ENCODE measurements around the gene STK11IP.

Gene STK11IP

DNA sequence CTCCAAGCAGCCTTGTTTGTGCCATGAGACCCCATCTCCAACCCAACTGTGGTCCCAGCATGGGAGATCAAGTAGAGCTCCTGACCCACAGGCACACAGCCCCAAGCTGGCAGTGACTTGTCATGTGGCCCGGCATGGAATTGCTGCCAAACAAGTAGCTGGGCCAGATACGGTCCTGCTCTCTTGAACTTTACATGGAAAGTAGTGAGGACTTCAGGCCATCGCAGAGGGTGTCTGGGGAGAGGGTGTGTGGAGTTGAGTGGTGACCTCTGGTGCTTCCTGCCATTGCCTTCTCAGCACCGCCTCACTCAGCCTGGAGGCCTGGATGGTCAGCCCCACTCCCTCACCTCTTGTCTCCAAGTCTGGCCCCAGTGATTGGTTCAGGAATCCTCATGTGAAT lies 18.9 kb downstream of the STK11IP start:
- DNase-seq (ENCODE audit: low spot score) = no peak

DNA sequence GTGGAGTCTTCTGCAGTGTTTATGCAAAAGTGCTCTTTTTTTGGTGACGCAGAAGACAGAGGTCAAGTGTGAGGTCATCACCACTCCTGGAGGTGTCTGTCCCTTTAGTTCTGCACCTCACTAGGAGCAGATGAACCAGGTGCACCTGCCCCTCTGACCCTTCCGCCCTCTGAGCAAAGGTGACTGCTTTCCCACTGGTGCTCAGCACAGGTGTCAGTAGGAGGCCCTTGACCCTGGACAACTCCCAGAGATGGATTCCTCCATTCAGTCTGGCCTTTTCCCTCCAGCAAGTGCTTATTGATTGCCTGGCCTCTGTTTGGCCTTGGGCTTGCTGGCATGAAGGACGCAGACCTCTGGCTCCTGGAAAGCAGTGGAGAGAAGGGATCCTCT lies 21.1 kb downstream of the STK11IP start:
- no peak for DNase-seq (ENCODE audit: low spot score)

- no peak for DNase-seq (ENCODE audit: low spot score)
Measured at GRCh38 chr2:219619235-219619634, 21.6 kb downstream of the STK11IP start.

DNA sequence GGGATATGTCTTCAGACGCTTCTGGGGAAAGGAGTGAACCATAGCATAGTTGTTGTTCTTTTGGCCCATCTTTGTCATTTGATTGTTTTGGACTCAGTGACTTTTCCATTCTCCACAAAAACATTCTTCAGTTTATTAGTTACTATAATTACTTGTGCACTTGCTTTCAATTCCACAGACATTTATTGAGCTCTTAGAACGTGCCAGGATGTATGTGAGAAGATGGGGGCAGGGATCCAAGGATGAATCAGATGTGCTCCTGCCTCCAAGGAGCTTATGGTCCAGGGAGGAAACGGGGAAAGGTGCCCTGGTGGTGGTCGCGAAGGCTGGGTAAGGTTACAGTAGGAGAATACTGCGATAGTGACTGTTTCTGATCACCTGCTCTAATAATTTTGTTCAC lies 22.9 kb downstream of the STK11IP start:
- no peak for DNase-seq (ENCODE audit: low spot score)

DNA sequence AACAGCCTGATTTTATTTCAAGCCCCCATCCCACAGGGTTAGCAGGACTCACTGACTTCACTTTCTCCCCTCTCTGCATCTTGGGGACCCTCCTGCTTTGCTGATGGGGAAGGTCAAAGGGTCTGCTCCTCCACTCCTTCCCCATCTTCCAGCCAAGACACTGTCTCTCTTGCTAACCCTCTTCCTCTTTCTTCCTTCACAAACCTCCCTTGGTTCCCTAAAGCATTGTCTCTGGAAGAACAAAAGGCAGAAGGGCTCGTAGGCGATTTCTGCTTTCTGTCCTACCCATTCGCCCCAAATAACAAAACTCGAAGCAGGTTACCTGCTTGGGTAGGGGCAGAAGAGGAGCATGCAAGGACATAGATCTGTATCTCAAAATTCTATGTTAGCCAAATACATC lies 24.3 kb downstream of the STK11IP start:
- DNase-seq (ENCODE audit: low spot score) = no peak

GRCh38 chr2:219622472-219622871 lies 24.8 kb downstream of the STK11IP start:
- DNase-seq (ENCODE audit: low spot score) = no peak

GRCh38 chr2:219624565-219624964 lies 26.9 kb downstream of the STK11IP start:
- no peak for DNase-seq (ENCODE audit: low spot score)

- DNase-seq (ENCODE audit: low spot score) = no peak
Measured at GRCh38 chr2:219625179-219625578, 27.5 kb downstream of the STK11IP start.

GRCh38 chr2:219626540-219626939 lies 28.9 kb downstream of the STK11IP start:
- DNase-seq (ENCODE audit: low spot score) = no peak

GRCh38 chr2:219627103-219628100 lies 29.7 kb downstream of the STK11IP start, which contains the start of gene SLC4A3:
Gene SLC4A3, plus strand, starts transcription at chr2:219627630. Its CDS starts 363 bp downstream, at chr2:219627993.
- DNase-seq (ENCODE audit: low spot score) = no peak

DNA sequence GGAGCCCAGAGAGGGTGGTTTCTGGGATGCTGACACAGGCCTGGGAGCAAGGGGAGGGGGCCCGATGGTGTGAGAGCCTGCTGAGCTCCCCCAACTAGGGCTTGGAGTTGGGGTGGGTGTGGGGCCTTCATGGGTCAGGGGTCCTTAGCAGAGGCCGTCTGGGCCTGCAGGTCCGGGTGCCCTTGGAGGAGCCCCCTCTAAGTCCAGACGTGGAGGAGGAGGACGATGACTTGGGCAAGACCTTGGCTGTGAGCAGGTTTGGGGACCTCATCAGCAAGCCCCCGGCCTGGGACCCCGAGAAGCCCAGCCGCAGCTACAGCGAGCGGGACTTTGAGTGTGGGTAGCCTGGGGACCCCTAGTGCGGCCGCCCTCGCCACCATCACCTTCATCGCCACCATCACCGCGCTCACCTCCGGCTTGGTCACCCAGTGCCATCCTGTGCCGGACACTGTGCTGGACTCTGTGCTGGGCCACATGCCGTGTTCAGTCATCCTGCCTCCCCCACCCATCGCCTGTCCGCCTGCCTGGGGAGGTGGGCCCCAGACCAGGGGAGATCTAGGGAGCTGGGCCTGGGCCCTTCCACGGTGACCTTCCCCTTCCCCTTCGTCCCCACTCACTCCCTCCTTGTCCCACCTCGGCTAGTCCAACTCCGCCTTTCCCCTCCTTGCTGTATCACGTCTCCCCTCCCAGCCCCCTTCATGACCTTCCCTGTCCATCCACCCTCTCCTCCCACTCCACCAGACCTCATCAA lies 30.8 kb downstream of the STK11IP start:
- DNase-seq (ENCODE audit: low spot score) = no peak

DNA sequence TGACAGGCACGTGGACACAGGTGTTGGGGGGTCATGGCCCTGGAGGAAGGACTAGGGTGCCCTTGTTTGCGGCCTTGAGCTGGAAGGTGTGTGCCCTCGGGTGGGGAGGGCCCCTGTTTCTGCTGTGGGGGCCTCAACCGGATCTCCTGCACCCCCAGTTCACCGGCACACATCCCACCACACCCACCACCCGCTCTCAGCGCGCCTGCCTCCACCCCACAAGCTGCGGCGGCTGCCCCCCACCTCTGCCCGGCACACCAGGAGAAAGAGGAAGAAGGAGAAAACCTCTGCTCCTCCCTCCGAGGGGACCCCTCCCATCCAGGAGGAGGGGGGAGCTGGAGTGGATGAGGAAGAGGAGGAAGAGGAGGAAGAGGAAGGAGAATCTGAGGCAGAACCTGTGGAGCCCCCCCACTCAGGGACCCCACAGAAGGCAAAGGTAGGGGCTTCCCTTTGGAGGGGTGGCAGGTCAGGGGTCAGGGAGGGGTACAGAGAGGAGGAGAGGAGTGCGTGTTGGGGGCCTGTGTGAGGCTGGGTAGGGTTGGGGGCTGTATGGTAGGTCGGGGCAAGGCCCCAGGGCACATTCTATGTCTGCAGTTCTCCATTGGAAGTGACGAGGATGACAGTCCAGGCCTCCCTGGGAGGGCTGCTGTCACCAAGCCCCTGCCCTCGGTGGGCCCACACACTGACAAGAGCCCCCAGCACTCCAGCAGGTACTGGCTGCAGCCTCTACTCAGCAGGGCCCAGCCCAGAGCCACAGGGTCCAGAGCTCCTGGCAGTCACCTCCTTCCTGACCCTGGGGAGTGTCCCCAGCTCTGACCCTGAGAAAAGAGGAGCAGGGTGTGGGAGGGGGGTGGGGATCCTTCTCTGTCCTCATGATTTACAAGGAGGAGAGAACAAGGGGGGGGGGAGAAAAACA lies 31.6 kb downstream of the STK11IP start:
- no peak for DNase-seq (ENCODE audit: low spot score)

DNA sequence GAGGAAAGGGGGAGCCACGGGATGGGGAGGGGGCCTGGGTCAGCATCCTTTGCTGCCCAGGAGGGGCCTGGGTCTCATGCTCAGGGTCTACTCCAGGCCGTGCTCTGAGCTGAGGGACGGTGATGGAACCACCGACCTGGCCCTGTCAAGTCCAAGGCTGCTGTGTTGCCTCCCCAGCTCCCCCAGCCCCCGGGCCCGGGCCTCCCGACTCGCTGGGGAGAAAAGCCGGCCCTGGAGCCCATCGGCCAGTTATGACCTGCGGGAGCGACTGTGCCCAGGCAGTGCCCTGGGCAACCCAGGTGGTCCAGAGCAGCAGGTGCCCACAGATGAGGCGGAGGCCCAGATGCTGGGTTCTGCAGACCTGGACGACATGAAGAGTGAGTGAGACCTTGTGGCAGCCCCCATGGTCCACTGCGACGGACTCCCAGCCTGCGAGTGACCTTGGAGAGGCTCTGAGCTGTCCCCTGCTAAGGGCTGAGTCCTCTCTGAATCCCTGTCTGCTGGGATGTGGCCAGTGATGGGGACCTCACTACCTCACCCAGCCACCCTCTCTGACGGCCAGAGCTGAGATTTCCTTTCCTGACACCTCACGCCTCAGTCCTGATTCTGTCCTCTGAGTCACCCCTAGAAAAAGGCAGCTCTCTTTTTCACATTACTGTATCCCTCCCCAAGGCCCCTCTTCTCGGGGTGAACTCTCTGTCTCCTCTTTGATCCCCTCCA lies 32.5 kb downstream of the STK11IP start:
- no peak for DNase-seq (ENCODE audit: low spot score)

DNA sequence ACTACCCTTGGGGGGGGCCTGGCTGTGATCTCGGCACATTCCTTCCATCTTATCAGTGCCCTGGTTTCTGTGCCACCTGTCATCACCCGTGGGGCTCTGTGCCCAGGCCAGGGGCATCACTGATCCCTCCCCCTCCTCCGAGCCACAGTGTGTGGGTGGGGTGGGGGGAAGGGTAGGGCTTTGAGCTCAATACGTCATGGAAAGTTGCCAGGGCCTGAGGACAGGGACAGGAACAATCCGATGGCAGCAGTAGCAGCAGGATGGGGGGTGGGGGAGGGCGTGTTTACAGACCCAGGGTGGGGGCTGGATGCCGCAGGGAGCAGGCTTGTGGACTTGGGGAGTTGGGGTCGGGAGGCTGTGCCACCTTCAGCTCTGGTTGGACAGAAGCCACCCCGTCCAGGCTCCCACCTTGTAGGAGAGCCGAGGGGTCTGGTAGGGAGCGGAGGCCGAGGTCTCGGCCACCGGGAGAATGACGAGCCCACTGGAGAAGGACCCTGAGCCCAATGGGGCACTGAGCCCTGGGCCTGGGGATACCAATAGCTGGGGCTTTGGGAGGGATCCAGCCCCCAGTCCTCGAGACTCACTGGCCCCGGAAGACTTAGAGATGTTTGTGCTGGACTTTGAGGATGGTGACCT lies 33.2 kb downstream of the STK11IP start:
- DNase-seq (ENCODE audit: low spot score) = no peak

- DNase-seq (ENCODE audit: low spot score) = no peak
Measured at GRCh38 chr2:219631406-219631891, 33.8 kb downstream of the STK11IP start.

DNA sequence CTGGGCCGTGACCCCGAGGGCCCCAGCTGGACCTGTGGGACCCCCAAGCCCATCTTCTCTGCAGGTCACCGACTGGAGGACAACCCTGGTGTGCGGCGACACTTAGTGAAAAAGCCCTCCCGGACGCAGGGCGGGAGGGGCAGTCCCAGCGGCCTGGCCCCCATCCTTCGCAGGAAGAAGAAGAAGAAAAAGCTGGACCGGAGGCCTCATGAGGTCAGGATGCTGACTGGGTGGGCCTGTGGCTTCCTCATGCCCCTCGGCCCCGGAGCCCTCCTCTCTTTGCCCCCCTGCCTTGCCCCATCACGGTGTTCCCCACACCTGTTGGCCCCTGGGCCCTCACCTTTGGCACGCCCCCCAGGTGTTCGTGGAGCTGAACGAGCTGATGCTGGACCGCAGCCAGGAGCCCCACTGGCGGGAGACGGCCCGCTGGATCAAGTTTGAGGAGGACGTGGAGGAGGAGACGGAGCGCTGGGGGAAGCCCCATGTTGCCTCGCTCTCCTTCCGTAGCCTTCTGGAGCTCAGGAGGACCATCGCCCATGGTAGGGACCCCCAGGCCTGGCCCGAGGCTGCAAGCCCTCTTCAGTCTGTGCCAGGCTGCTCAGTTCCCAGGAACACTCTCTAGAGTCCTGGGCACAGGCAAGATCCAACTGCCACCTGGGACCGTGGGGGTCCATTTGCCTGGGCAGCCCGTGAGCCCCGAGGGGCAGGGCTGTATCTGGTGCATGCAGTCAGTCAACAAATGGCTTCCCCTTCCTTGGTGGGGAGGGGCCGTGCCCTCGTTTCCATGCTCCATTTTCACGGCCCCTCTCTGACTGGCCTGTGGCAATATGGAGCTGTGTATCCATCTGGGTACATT lies 34.5 kb downstream of the STK11IP start:
- DNase-seq (ENCODE audit: low spot score) = no peak

DNA sequence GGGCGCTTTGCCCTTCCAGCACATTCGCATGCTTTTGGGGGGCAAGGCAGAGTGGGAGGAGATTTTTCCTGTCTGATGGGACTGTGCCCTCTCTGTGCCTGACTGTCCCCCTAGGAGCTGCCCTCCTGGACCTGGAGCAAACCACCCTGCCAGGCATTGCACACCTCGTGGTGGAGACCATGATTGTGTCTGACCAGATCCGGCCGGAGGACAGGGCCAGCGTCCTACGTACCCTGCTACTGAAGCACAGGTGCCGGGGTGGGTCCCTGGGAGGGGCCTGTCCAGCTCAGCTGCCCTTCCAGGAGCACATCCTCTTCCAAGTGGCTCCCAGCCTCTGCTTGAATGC lies 35.1 kb downstream of the STK11IP start:
- no peak for DNase-seq (ENCODE audit: low spot score)

DNA sequence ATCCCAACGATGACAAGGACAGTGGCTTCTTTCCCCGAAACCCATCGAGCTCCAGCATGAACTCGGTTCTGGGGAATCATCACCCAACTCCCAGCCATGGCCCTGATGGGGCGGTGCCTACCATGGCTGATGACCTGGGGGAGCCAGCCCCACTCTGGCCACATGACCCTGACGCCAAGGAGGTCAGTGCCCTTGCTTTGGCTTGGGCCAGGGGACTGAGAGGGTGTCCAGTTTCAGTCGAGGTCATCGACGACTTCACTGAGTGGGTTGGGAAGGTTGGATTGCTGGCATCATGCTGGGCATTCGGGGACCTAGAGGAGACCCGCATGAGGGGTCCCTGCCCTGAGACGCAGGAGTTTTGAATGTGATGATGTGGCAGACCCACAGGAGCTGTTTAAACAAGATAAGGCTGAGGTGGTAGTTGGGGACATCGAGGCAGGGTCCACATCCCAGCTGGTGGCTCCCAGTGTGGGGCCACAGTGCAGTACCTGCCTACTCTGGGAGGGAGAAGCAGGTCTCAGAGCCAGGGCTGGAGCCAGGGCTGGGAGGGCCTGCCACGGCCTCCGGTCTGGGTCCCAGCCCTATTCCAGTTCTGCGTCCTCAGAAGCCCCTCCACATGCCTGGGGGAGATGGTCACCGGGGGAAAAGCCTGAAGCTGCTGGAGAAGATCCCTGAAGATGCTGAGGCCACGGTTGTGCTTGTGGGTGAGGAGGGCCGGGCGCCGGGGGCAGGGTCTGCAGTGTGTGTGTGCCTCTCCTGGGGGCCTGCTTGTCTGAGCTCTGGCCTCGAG lies 35.8 kb downstream of the STK11IP start:
- DNase-seq (ENCODE audit: low spot score) = no peak
